Measurements from ENCODE around the gene KCNK4.
"Not testable (repeated sequence)": the region's sequence is repeated elsewhere in the genome, so short reads cannot be mapped to it uniquely, and the experiment has no call there.

KCNK4 gene

GRCh38 chr11:64323373-64323772, 32.3 kb downstream of the KCNK4 start:
- DNase-seq (ENCODE audit: low read depth in 2 of 2) = no peak
- H3K4me3 ChIP-seq (replicated peaks in 1 of 2; ENCODE audit: low read depth in 2 of 2, low read length in 2 of 2) = no peak overlapping the region
- TF ChIP-seq CTCF (IDR thresholded peaks at IDR 0.05; ENCODE audit: low read depth, low read length) = no peak

DNA sequence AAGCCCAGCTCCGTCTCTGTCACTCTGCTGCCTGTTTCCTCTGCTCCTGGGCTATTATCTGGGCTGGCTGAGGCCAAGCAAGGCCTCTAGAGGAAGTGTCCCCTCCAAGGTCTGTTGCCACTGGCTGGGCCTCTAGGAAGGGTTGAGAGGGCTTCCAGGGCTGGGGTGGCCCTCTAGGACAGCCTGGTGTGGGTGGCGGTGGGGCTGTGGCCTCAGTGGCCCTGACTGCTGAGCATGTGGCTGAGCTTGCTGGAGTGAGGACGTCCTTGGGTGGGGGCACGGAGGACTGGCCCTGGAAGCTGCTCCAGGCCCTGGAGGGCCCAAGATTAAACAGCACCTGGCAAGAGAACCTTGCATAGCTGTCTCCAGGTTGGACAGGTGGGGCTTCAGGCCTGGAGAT, 32.9 kb downstream of the KCNK4 start:
- H3K4me3 ChIP-seq (replicated peaks in 1 of 2; ENCODE audit: low read depth in 2 of 2, low read length in 2 of 2); DNase-seq (ENCODE audit: low read depth in 2 of 2): not testable (repeated sequence)

DNA sequence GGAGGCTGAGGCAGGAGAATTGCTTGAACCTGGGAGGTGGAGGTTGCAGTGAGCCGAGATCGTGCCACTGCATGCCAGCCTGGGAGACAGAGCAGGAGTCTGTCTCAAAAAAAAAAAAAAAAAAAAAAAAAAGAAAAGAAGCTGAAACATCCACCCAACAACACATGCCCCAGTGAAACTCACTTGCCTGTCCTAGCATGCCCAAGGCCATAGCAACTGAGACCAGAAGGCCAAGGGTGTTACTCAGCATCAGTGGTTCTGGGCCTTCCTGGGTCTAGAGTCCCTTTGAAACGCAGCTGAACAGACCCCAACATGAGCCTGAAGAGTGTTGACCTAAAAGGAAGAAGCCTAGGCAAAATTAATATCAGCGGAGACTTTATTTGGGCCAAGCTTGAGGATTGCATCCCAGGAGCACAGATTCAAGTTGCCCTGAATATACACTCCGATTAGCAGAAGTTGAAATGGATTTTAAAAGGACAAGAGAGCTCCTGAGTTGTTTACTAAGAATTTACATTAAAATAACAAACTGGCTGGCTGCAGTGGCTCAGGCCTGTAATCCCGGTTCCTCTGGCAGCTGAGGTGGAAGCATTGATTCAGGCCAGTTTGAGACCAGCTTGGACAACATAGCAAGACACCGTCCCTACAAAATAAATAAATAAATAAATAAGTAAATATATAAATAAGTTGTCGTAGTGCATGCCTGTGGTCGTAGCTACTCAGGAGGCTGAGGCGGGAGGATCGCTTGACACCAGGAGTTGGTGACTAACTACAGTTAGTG, 33.8 kb downstream of the KCNK4 start:
- no peak for DNase-seq (ENCODE audit: low read depth in 2 of 2)
- TF ChIP-seq CTCF (IDR thresholded peaks at IDR 0.05; ENCODE audit: low read depth, low read length) = no peak
- H3K4me3 ChIP-seq (replicated peaks in 1 of 2; ENCODE audit: low read depth in 2 of 2, low read length in 2 of 2) = no peak overlapping the region

GRCh38 chr11:64327375-64327774, 36.3 kb downstream of the KCNK4 start:
- no peak overlapping the region for H3K4me3 ChIP-seq (replicated peaks in 1 of 2; ENCODE audit: low read depth in 2 of 2, low read length in 2 of 2)
- no peak for TF ChIP-seq CTCF (IDR thresholded peaks at IDR 0.05; ENCODE audit: low read depth, low read length)
- DNase-seq (ENCODE audit: low read depth in 2 of 2) = no peak

GRCh38 chr11:64327993-64328392, 36.9 kb downstream of the KCNK4 start:
- no peak overlapping the region for H3K4me3 ChIP-seq (replicated peaks in 1 of 2; ENCODE audit: low read depth in 2 of 2, low read length in 2 of 2)
- DNase-seq (ENCODE audit: low read depth in 2 of 2) = no peak
- TF ChIP-seq CTCF (IDR thresholded peaks at IDR 0.05; ENCODE audit: low read depth, low read length) = no peak

DNA sequence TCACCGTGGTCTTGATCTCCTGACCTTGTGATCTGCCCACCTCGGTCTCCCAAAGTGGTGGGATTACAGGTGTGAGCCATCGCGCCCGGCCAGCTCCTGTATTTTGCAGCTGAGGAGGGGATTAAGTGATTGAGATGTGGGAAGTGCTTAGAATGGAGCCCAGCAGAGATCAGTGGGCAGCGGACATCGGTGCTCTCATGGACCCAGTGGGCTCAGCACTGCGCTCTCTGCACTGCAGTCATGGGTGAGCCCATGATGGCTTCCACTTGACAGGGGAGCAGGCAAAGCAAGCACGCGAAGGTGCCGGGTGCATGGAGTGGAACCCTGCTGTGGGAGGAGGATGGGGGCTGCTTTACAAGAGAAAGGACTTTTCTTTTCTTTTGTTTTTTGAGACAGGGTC, 39.8 kb downstream of the KCNK4 start:
- H3K4me3 ChIP-seq (replicated peaks in 1 of 2; ENCODE audit: low read depth in 2 of 2, low read length in 2 of 2) = no peak overlapping the region
- no peak for TF ChIP-seq CTCF (IDR thresholded peaks at IDR 0.05; ENCODE audit: low read depth, low read length)
- no peak for DNase-seq (ENCODE audit: low read depth in 2 of 2)

DNA sequence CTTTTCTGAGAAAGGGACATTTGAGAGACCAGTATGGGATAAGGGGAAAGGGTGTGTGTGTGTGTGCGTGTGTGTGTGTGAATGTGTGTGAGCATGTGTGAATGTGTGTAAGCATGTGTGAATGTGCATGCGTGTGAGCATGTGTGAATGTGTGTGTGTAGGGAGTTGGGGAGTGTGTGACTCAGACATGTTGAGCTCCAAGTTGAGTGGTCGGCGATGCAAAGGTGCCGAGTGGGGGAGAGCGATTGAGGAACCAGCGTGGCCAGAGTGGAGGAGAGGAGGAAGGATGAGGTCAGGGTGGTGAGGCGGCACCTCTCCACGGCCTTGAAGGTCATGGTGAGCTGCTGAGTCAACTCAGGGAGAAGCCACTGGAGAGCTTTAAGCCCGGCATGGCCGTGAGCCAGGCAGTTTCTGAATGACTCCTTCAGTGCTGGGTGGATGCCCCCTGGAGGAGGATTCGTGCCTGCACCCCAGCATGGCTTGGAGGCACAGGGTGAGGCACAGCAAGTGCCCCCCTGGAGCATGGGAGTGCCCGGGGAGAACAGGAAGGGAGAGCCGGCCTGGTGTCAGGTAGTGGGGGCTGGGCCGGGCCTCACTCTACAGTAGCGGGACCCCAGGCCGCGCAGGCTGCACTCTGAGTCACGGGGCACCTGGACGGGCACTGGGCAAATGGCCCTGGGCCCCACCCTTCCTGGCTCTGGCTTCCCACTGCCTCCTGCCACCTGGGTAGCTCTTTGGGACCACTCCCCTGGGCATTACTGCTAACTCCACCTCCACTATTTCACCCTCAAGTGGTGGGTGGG, 40.7 kb downstream of the KCNK4 start:
- TF ChIP-seq CTCF (IDR thresholded peaks at IDR 0.05; ENCODE audit: low read depth, low read length) = peak; percentile 88
- no peak overlapping the region for H3K4me3 ChIP-seq (replicated peaks in 1 of 2; ENCODE audit: low read depth in 2 of 2, low read length in 2 of 2)
- peak; percentile 89 to 95 for DNase-seq (ENCODE audit: low read depth in 2 of 2)

Measured in cardiac fibroblast (primary cell).